SK-N-MC (cell line): ENCODE data around the gene SH2D5.

Experiments
- EZH2 ChIP-seq: fragments of 200-600 bp; sonication (generic); IDR thresholded peaks from one replicate; pipeline ENCODE4 v1.6.1; 2017; ENCODE audit warnings: antibody characterized with exemption
- FOXP2 ChIP-seq: optimal IDR thresholded peaks from 2 replicates; pipeline ENCODE3; 2011; ENCODE audit warnings: mild to moderate bottlenecking, moderate library complexity; ENCODE audit not compliant: insufficient read depth; ENCODE audit errors: extremely low read length, control extremely low read depth
- POLR2AphosphoS5 ChIP-seq: IDR thresholded peaks from 2 replicates; pipeline ENCODE4 v1.6.1; 2012; ENCODE audit warnings: mild to moderate bottlenecking, low read depth, low read length, borderline replicate concordance

DNA sequence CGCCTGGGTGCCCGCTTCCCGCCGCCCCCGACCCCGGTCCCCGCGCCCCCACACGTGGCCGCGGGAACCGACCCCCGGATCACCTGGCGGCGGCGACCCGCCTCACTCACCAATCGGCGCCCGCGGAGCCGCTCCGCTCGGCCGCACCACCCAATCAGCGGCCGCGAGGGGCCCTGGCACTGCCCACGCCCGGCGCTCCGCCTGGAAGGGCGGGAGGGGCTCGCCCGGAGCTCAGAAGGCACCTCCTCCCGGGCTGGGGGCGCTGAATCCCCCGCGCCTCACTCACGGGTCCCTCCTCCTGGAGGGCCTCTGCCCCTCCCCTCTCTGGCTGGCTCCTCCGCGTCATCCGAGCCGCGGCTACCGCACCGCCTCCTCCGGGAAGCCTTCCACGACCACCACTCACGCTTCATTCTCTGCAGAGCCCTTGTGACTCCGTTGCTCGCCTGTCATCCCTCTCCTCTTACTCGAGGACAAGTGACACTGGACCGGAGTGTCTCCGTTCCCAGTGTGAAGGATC, 374 bp downstream of the SH2D5 start:
- TF ChIP-seq EZH2 (no peak), POLR2AphosphoS5 (no peak), FOXP2 (no peak)
